HEK293 (cell line): ENCODE data around the gene CSHL1.

Experiments
- CTCF ChIA-PET: fragments of 350-600 bp; formaldehyde crosslinking; extraction: SDS; loops from one replicate; lab custom pipeline; 2021; ENCODE audit warnings: antibody characterized with exemption; lab: Yijun Ruan, JAX
- POLR2A ChIA-PET: fragments of 300-600 bp; formaldehyde crosslinking; extraction: SDS; loops from one replicate; lab custom pipeline; 2020; ENCODE audit warnings: antibody characterized with exemption, inconsistent platforms; lab: Yijun Ruan, JAX
- H3K27ac ChIP-seq: fragments of 200-500 bp; sonication (Bioruptor generic); 2 replicates; pipeline ENCODE4 v1.5.1; 2014; ENCODE audit warnings: low read depth, low read length, control low read depth, inconsistent platforms; ENCODE audit errors: extremely low read depth
- H3K36me3 ChIP-seq, 2 experiments: fragments of 200-500 bp in 1 of 2; sonication (Bioruptor generic) in 1 of 2; 1 replicate in 1 of 2; 2 replicates in 1 of 2; pipeline ENCODE4 v1.5.1; 2014 to 2017; ENCODE audit warnings: inconsistent platforms in 2 of 2, low read length in 2 of 2; ENCODE audit not compliant: control insufficient read depth in 2 of 2, insufficient read depth in 1 of 2
- H3K4me1 ChIP-seq: fragments of 200-500 bp; sonication (Bioruptor generic); 2 replicates; pipeline ENCODE4 v1.5.1; 2014; ENCODE audit warnings: mild to moderate bottlenecking, low read length, inconsistent platforms; ENCODE audit not compliant: control insufficient read depth, insufficient read depth
- H3K4me3 ChIP-seq: 2 replicates; pipeline ENCODE4 v1.5.1; 2011; ENCODE audit warnings: low read depth, mild to moderate bottlenecking, control low read depth, low read length, moderate library complexity
- H3K9me3 ChIP-seq: fragments of 200-500 bp; sonication (Bioruptor generic); 2 replicates; pipeline ENCODE4 v1.5.1; 2014; ENCODE audit warnings: low read depth, low read length, inconsistent platforms; ENCODE audit not compliant: control insufficient read depth, insufficient read depth
- GLIS1 ChIP-seq: fragments of 450-650 bp; formaldehyde crosslinking; IDR thresholded peaks from 2 replicates; pipeline ENCODE4 v1.5.1; 2016; ENCODE audit warnings: missing biosample characterization, missing genetic modification characterization
- GLIS2 ChIP-seq: fragments of 450-650 bp; formaldehyde crosslinking; IDR thresholded peaks from 2 replicates; pipeline ENCODE4 v1.5.1; 2016; ENCODE audit warnings: missing biosample characterization, missing genetic modification characterization
- HOXD13 ChIP-seq: sonication (generic); formaldehyde crosslinking; IDR thresholded peaks from 2 replicates; pipeline ENCODE4 v1.8.0; 2022; ENCODE audit warnings: missing genetic modification reagents, borderline replicate concordance
- SCRT2 ChIP-seq: fragments of 450-650 bp; formaldehyde crosslinking; IDR thresholded peaks from 2 replicates; pipeline ENCODE4 v1.5.1; 2016; ENCODE audit warnings: missing biosample characterization, missing genetic modification characterization
- ZBTB48 ChIP-seq: fragments of 450-650 bp; formaldehyde crosslinking; IDR thresholded peaks from 2 replicates; pipeline ENCODE4 v1.5.1; 2016; ENCODE audit warnings: missing biosample characterization, missing genetic modification characterization
- ZEB2 ChIP-seq: fragments of 450-650 bp; formaldehyde crosslinking; IDR thresholded peaks from 2 replicates; pipeline ENCODE4 v1.5.1; 2016; ENCODE audit warnings: missing biosample characterization, missing genetic modification characterization
- ZFP3 ChIP-seq: fragments of 450-650 bp; formaldehyde crosslinking; IDR thresholded peaks from 2 replicates; pipeline ENCODE4 v1.5.1; 2016; ENCODE audit warnings: low read depth, missing biosample characterization, missing genetic modification characterization
- ZNF133 ChIP-seq: fragments of 450-650 bp; formaldehyde crosslinking; IDR thresholded peaks from 2 replicates; pipeline ENCODE4 v1.5.1; 2016; ENCODE audit warnings: missing biosample characterization, missing genetic modification characterization
- ZNF146 ChIP-seq: fragments of 450-650 bp; formaldehyde crosslinking; IDR thresholded peaks from 2 replicates; pipeline ENCODE4 v1.5.1; 2016; ENCODE audit warnings: missing biosample characterization, missing genetic modification characterization
- ZNF157 ChIP-seq: fragments of 450-650 bp; formaldehyde crosslinking; IDR thresholded peaks from 2 replicates; pipeline ENCODE4 v1.5.1; 2016; ENCODE audit warnings: missing biosample characterization, missing genetic modification characterization
- ZNF19 ChIP-seq: fragments of 450-650 bp; formaldehyde crosslinking; IDR thresholded peaks from 2 replicates; pipeline ENCODE4; 2016; ENCODE audit warnings: missing biosample characterization, missing genetic modification characterization, low read depth
- ZNF2 ChIP-seq: fragments of 450-650 bp; formaldehyde crosslinking; IDR thresholded peaks from 2 replicates; pipeline ENCODE4 v1.5.1; 2016; ENCODE audit warnings: missing biosample characterization, missing genetic modification characterization
- ZNF211 ChIP-seq: fragments of 450-650 bp; formaldehyde crosslinking; IDR thresholded peaks from 2 replicates; pipeline ENCODE4 v1.5.1; 2016; ENCODE audit warnings: low read depth, missing biosample characterization, missing genetic modification characterization
- ZNF239 ChIP-seq: fragments of 450-650 bp; formaldehyde crosslinking; IDR thresholded peaks from 2 replicates; pipeline ENCODE4 v1.5.1; 2016; ENCODE audit warnings: missing biosample characterization, missing genetic modification characterization
- ZNF24 ChIP-seq: fragments of 450-650 bp; formaldehyde crosslinking; IDR thresholded peaks from 2 replicates; pipeline ENCODE4 v1.5.1; 2016; ENCODE audit warnings: missing biosample characterization, missing genetic modification characterization
- ZNF311 ChIP-seq: fragments of 450-650 bp; formaldehyde crosslinking; IDR thresholded peaks from 2 replicates; pipeline ENCODE4 v1.5.1; 2017; ENCODE audit warnings: missing biosample characterization, missing genetic modification characterization, borderline replicate concordance
- ZNF335 ChIP-seq: fragments of 450-650 bp; formaldehyde crosslinking; conservative IDR thresholded peaks from 2 replicates; pipeline ENCODE4 v1.5.1; 2016; ENCODE audit warnings: missing biosample characterization, missing genetic modification characterization
- ZNF37A ChIP-seq: fragments of 450-650 bp; IDR thresholded peaks from 2 replicates; pipeline ENCODE4 v1.5.1; 2018; ENCODE audit warnings: missing biosample characterization, missing genetic modification characterization
- ZNF530 ChIP-seq: fragments of 450-650 bp; formaldehyde crosslinking; IDR thresholded peaks from 2 replicates; pipeline ENCODE4 v1.5.1; 2016; ENCODE audit warnings: low read depth, missing biosample characterization, missing genetic modification characterization
- ZNF549 ChIP-seq: fragments of 450-650 bp; IDR thresholded peaks from 2 replicates; pipeline ENCODE4 v1.5.1; 2018; ENCODE audit warnings: missing biosample characterization, missing genetic modification characterization, mild to moderate bottlenecking, inconsistent platforms, moderate library complexity
- ZNF585B ChIP-seq: fragments of 450-650 bp; formaldehyde crosslinking; IDR thresholded peaks from 2 replicates; pipeline ENCODE4 v1.5.1; 2016; ENCODE audit warnings: missing biosample characterization, missing genetic modification characterization
- ZNF654 ChIP-seq: fragments of 450-650 bp; formaldehyde crosslinking; IDR thresholded peaks from 2 replicates; pipeline ENCODE4 v1.5.1; 2016; ENCODE audit warnings: low read depth, missing biosample characterization, missing genetic modification characterization
- ZNF658 ChIP-seq: fragments of 450-650 bp; formaldehyde crosslinking; IDR thresholded peaks from 2 replicates; pipeline ENCODE4; 2016; ENCODE audit warnings: missing biosample characterization, missing genetic modification characterization
- ZNF747 ChIP-seq: fragments of 450-650 bp; formaldehyde crosslinking; IDR thresholded peaks from 2 replicates; pipeline ENCODE4 v1.5.1; 2016; ENCODE audit warnings: missing biosample characterization, missing genetic modification characterization
- ZNF776 ChIP-seq: fragments of 450-650 bp; formaldehyde crosslinking; IDR thresholded peaks from 2 replicates; pipeline ENCODE4 v1.5.0; 2017; ENCODE audit warnings: missing biosample characterization, missing genetic modification characterization, borderline replicate concordance
- ZSCAN30 ChIP-seq: fragments of 450-650 bp; IDR thresholded peaks from 2 replicates; pipeline ENCODE4 v1.5.1; 2018; ENCODE audit warnings: missing biosample characterization, mild to moderate bottlenecking, missing genetic modification characterization, moderate library complexity
- TF ChIP-seq, protein P1 (sequence below): fragments of 450-650 bp; formaldehyde crosslinking; IDR thresholded peaks from 2 replicates; pipeline ENCODE4 v1.5.1; 2016; ENCODE audit warnings: missing biosample characterization, missing genetic modification characterization
- TF ChIP-seq, protein P2 (sequence below): fragments of 450-650 bp; formaldehyde crosslinking; IDR thresholded peaks from 2 replicates; pipeline ENCODE4 v1.5.1; 2016; ENCODE audit warnings: missing biosample characterization, missing genetic modification characterization
- TF ChIP-seq, protein P3 (sequence below): fragments of 450-650 bp; formaldehyde crosslinking; IDR thresholded peaks from 2 replicates; pipeline ENCODE4 v1.5.0; 2017; ENCODE audit warnings: missing biosample characterization, missing genetic modification characterization, borderline replicate concordance

CSHL1 gene

DNA sequence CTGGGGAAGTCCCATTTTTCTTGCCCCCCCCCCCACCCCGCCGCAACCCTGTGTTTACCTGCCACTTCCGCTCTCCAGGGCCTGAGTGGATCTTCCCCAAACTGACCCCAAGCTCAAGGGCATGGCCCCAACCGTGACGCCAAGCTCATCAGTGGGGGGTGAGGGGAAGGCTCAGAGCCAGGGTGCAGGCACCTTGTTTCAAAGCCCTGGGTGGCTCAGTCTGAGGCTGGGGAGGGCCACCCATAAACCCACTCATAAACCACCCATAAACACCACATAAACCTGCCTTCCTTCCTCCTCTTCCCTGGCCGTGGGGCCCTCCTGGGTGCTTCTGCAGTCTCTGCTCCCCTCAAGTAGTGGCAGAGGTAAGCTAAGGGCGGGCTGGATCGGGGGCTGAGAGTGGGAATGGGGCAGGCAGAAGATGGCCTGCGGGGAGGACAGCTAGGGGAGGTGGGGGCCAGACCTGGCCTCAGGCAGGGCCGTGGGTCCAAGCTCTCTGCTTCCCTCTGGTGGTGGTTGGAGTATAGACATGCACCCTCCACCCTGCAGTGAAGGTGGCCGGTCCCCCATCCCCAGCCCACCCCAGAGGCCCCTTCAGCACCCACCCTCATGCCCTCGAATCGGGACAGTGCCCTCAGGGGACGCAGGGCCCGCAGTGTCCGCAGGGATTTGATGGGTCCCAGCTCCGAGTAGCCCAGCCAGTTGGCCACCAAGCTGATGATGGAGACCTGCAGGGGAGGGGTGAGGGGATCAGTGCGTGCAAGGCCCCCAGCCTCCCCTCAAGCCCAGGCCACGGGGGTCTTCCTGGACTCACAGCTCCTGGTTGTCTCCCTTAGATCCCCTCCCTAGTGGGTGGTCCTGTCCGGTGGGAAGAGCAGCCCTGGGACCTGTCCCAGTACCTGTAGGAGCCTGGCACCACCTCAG is 35.6 kb upstream of the CSHL1 start:
- H3K4me3 ChIP-seq = no peak overlapping the region
- H3K36me3 ChIP-seq = no peaks in the 10 kb centered on the region
- no peak overlapping the region for H3K27ac ChIP-seq
- H3K4me1 ChIP-seq = no peaks in the 10 kb centered on the region
- no peaks in the 10 kb centered on the region for H3K9me3 ChIP-seq
- TF ChIP-seq ZNF157 (tag by site-specific recombination) = no peak
- no peak for TF ChIP-seq ZNF211 (tag by site-specific recombination)
- TF ChIP-seq ZNF239 (tag by site-specific recombination) = no peak
- no peak for TF ChIP-seq ZFP3 (tag by site-specific recombination)
- TF ChIP-seq ZBTB48 (tag by site-specific recombination) = no peak
- no peak for TF ChIP-seq ZNF37A
- TF ChIP-seq, protein P1, sequence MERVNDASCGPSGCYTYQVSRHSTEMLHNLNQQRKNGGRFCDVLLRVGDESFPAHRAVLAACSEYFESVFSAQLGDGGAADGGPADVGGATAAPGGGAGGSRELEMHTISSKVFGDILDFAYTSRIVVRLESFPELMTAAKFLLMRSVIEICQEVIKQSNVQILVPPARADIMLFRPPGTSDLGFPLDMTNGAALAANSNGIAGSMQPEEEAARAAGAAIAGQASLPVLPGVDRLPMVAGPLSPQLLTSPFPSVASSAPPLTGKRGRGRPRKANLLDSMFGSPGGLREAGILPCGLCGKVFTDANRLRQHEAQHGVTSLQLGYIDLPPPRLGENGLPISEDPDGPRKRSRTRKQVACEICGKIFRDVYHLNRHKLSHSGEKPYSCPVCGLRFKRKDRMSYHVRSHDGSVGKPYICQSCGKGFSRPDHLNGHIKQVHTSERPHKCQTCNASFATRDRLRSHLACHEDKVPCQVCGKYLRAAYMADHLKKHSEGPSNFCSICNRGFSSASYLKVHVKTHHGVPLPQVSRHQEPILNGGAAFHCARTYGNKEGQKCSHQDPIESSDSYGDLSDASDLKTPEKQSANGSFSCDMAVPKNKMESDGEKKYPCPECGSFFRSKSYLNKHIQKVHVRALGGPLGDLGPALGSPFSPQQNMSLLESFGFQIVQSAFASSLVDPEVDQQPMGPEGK (tag by site-specific recombination) = peak; percentile 74
- no peak for TF ChIP-seq ZNF2
- 0 out of 2 replicates have a peak, but pooled peaks have one; percentile 10 for TF ChIP-seq ZNF654 (tag by site-specific recombination)
- TF ChIP-seq ZNF24 = no peak
- TF ChIP-seq ZNF19 (tag by site-specific recombination) = no peak
- TF ChIP-seq, protein P2, sequence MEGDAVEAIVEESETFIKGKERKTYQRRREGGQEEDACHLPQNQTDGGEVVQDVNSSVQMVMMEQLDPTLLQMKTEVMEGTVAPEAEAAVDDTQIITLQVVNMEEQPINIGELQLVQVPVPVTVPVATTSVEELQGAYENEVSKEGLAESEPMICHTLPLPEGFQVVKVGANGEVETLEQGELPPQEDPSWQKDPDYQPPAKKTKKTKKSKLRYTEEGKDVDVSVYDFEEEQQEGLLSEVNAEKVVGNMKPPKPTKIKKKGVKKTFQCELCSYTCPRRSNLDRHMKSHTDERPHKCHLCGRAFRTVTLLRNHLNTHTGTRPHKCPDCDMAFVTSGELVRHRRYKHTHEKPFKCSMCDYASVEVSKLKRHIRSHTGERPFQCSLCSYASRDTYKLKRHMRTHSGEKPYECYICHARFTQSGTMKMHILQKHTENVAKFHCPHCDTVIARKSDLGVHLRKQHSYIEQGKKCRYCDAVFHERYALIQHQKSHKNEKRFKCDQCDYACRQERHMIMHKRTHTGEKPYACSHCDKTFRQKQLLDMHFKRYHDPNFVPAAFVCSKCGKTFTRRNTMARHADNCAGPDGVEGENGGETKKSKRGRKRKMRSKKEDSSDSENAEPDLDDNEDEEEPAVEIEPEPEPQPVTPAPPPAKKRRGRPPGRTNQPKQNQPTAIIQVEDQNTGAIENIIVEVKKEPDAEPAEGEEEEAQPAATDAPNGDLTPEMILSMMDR (tag by site-specific recombination) = peak; percentile 53; the same call in 1 of the 2 replicates
- TF ChIP-seq GLIS1 (tag by site-specific recombination) = peak; percentile 70
- peak; percentile 78 for TF ChIP-seq GLIS2
- TF ChIP-seq SCRT2 (tag by site-specific recombination) = peak; percentile 62
- no peak for TF ChIP-seq ZNF549 (tag by site-specific recombination)
- TF ChIP-seq, protein P3, sequence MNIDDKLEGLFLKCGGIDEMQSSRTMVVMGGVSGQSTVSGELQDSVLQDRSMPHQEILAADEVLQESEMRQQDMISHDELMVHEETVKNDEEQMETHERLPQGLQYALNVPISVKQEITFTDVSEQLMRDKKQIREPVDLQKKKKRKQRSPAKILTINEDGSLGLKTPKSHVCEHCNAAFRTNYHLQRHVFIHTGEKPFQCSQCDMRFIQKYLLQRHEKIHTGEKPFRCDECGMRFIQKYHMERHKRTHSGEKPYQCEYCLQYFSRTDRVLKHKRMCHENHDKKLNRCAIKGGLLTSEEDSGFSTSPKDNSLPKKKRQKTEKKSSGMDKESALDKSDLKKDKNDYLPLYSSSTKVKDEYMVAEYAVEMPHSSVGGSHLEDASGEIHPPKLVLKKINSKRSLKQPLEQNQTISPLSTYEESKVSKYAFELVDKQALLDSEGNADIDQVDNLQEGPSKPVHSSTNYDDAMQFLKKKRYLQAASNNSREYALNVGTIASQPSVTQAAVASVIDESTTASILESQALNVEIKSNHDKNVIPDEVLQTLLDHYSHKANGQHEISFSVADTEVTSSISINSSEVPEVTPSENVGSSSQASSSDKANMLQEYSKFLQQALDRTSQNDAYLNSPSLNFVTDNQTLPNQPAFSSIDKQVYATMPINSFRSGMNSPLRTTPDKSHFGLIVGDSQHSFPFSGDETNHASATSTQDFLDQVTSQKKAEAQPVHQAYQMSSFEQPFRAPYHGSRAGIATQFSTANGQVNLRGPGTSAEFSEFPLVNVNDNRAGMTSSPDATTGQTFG (tag by site-specific recombination) = no peak
- TF ChIP-seq, all 188 proteins: peak for 6
- ChIA-PET POLR2A (interaction anchor here (0.6 kb wide), 2 partner anchors 91 to 619 kb away, joined by 3 read pairs; no protein-coding TSS in a partner anchor), CTCF (interaction anchor here (0.6 to 2.9 kb wide), 32 partner anchors 8 to 519 kb away, joined by 3 to 34 read pairs (median 5); partner anchors contain the start of genes CSHL1, ERN1 and GH1)

DNA sequence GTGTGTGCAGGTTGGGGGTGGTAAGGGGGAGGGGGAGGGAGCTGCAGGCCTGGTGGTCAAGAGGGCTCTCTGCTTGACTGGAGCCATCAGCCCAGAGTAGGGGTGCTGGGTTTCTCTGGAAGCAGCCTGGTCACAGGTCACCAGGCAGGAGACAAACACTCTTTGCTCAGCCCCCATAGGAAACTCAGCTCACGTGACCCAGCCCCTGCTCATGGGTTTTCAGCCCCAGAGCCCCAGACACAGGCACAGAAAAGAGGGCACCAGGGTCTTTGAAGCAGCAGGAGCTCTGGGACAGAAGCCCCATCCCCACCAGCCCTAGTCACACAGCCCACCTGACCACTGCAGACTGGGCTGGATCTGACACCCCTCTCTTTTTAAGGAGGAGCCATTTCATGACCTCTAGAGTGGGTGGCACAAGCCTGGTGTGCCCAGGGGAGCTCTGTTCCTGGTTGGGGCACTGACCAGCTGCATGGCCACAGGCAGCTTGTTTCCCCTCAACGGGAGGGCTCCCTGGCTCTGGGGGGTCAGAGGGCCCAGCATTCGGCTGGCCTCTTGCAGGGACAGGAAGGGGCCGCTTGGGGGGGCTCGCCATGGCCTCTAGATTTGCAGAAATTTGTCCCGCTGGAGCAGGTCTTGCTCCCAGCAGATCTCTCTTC is 34.9 kb upstream of the CSHL1 start:
- Histone ChIP-seq H3K9me3 (no peaks in the 10 kb centered on the region), H3K36me3 (no peaks in the 10 kb centered on the region), H3K27ac (no peak overlapping the region), H3K4me1 (no peaks in the 10 kb centered on the region), H3K4me3 (no peak overlapping the region)
- POLR2A ChIA-PET = interaction anchor here (0.6 kb wide), 2 partner anchors 92 to 620 kb away, joined by 3 read pairs; no protein-coding TSS in a partner anchor
- CTCF ChIA-PET = interaction anchor here (0.6 to 2.9 kb wide), 30 partner anchors 9 to 518 kb away, joined by 3 to 34 read pairs (median 5); partner anchors contain the start of genes CSHL1, ERN1 and GH1
- TF ChIP-seq ZNF530 (no peak), ZNF133 (no peak), ZNF311 (tag by site-specific recombination) (no peak), ZEB2 (tag by site-specific recombination) (no peak), ZNF585B (tag by site-specific recombination) (no peak), ZSCAN30 (no peak), ZNF335 (no peak), ZNF747 (tag by site-specific recombination) (no peak), ZNF239 (tag by site-specific recombination) (no peak), HOXD13 (CRISPR knock-in tag) (no peak), ZNF776 (tag by site-specific recombination) (no peak), ZNF658 (tag by site-specific recombination) (no peak), ZNF146 (tag by site-specific recombination) (no peak)
